Transverse colon (tissue), 4 donors: ENCODE results near the gene RAD23B.

Experiments
- CTCF ChIP-seq, 5 experiments: fragments of 200-600 bp in 3 of 5; fragments of 450-650 bp in 2 of 5; sonication (generic) in 3 of 5; IDR thresholded peaks; 1 replicate in 2 of 5; 2 replicates in 3 of 5; pipeline ENCODE4 v1.5.1; 2016 to 2017; ENCODE audit warnings: antibody characterized with exemption in 5 of 5, inconsistent platforms in 3 of 5, mild to moderate bottlenecking in 2 of 5, moderate library complexity in 1 of 5
- EP300 ChIP-seq: sonication (generic); formaldehyde crosslinking; IDR thresholded peaks from one replicate; pipeline ENCODE4 v1.6.1; 2017; ENCODE audit warnings: antibody characterized with exemption, low read depth
- POLR2AphosphoS5 ChIP-seq, 3 donors: sonication (generic); formaldehyde crosslinking; IDR thresholded peaks; one replicate each; pipeline ENCODE4 v1.6.1; 2016; ENCODE audit warnings: antibody characterized with exemption in 3 of 3

- TF ChIP-seq CTCF (IDR thresholded peaks at IDR 0.05) (no peak), POLR2AphosphoS5 (IDR thresholded peaks at IDR 0.05) (no peak), EP300 (no peak)
These were observed 47.3 kb downstream of the RAD23B start for GRCh38 chr9:107330420-107330819.
